HepG2 (cell line): ENCODE results near the gene INPP5E.

Experiments
- CREM ChIP-seq, 2 experiments: sonication (generic) in 1 of 2; formaldehyde crosslinking in 1 of 2; IDR thresholded peaks; 2 replicates each; pipeline versions ENCODE4 v1.4.0 to v1.6.1; 2016 to 2020; ENCODE audit warnings: antibody characterized with exemption in 1 of 2, mild to moderate bottlenecking in 1 of 2, missing genetic modification reagents in 1 of 2
- FOXA1 ChIP-seq, 2 experiments: fragments of 450-650 bp in 1 of 2; sonication (generic) in 1 of 2; formaldehyde crosslinking in 1 of 2; IDR thresholded peaks; 2 replicates each; pipeline versions ENCODE4 v1.4.0 to v1.6.1; 2016 to 2020; ENCODE audit warnings: missing genetic modification reagents in 1 of 2
- ZBTB40 ChIP-seq, 2 experiments: fragments of 450-650 bp in 1 of 2; sonication (generic) in 1 of 2; formaldehyde crosslinking in 1 of 2; IDR thresholded peaks; 2 replicates each; pipeline versions ENCODE4 v1.6.1 to v1.8.0; 2016 to 2022; ENCODE audit warnings: antibody characterized with exemption in 1 of 2, mild to moderate bottlenecking in 1 of 2, missing genetic modification reagents in 1 of 2
- TF ChIP-seq, protein P1 (sequence below): sonication (generic); formaldehyde crosslinking; IDR thresholded peaks from 2 replicates; pipeline ENCODE4 v1.5.1; 2020; ENCODE audit warnings: missing genetic modification reagents, mild to moderate bottlenecking, borderline replicate concordance

DNA sequence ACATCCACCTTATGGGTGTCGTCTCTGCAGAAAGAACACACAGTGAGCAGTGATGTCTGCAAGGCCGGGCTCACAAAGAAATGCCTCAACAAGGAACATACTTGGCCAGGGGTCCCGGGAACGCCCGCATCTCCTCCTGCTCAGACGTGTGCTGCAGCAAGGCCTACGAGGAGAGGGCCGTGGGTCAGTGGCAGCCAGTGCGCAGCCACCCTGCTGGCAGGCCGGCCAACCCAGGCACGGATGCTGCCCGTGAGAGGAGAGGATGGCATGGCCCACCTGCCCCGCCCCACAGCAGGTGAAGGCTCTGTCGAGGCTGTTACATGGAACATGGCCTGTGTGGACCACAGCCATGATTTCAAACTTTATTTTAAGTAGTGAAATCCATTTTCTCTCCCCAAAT is 23.9 kb upstream of the INPP5E start:
- TF ChIP-seq CREM (IDR thresholded peaks at IDR 0.05) = no peak
- TF ChIP-seq CREM (CRISPR knock-in tag; IDR thresholded peaks at IDR 0.05) = no peak
- TF ChIP-seq, protein P1, sequence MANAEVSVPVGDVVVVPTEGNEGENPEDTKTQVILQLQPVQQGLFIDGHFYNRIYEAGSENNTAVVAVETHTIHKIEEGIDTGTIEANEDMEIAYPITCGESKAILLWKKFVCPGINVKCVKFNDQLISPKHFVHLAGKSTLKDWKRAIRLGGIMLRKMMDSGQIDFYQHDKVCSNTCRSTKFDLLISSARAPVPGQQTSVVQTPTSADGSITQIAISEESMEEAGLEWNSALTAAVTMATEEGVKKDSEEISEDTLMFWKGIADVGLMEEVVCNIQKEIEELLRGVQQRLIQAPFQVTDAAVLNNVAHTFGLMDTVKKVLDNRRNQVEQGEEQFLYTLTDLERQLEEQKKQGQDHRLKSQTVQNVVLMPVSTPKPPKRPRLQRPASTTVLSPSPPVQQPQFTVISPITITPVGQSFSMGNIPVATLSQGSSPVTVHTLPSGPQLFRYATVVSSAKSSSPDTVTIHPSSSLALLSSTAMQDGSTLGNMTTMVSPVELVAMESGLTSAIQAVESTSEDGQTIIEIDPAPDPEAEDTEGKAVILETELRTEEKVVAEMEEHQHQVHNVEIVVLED (CRISPR knock-in tag) = no peak
- TF ChIP-seq ZBTB40 (IDR thresholded peaks at IDR 0.05) = no peak
- TF ChIP-seq ZBTB40 (CRISPR knock-in tag; IDR thresholded peaks at IDR 0.05) = no peak
- no peak for TF ChIP-seq FOXA1 (IDR thresholded peaks at IDR 0.05)
- no peak for TF ChIP-seq FOXA1 (CRISPR knock-in tag; IDR thresholded peaks at IDR 0.05)
